Suprapubic skin (tissue), 4 donors: Measurements from ENCODE around the gene PCDHB8.

Source experiments
- EP300 ChIP-seq: sonication (generic); formaldehyde crosslinking; IDR thresholded peaks from one replicate; pipeline ENCODE4 v1.6.1; 2017; ENCODE audit warnings: antibody characterized with exemption
- POLR2A ChIP-seq, 2 donors: fragments of 450-650 bp; IDR thresholded peaks; one replicate each; pipeline ENCODE4 v1.6.1; 2017; ENCODE audit warnings: antibody characterized with exemption in 2 of 2, mild to moderate bottlenecking in 2 of 2, moderate library complexity in 2 of 2
- POLR2AphosphoS5 ChIP-seq, 3 donors: sonication (generic); formaldehyde crosslinking; IDR thresholded peaks; one replicate each; pipeline ENCODE4 v1.6.1; 2017; ENCODE audit warnings: antibody characterized with exemption in 3 of 3
- TF ChIP-seq, protein P1 (sequence below), 2 donors: fragments of 200-600 bp in 1 of 2; fragments of 450-650 bp in 1 of 2; sonication (generic) in 1 of 2; IDR thresholded peaks; one replicate each; pipeline ENCODE4 v1.5.1; 2016 to 2019; ENCODE audit warnings: antibody characterized with exemption in 2 of 2, mild to moderate bottlenecking in 1 of 2, moderate library complexity in 1 of 2

DNA sequence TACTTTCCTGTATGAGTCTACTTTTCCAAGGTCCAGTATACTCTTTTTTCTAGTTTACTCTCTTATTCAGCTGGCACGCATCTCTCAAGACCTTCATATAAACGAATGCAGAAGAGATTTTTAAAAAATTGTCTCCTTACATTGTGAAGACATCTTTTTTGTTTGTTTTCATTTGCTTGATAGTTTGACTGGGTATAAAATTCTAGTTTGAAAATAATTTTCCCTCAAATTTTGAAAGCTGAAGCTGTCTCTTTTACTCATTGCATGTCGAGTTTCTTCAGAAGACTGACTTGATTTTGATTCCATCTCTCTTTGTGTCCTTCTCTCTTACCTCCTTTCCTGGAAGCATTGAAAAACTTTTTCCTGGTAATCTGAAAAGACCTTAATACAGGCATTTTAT, 18.8 kb downstream of the PCDHB8 start:
- TF ChIP-seq POLR2AphosphoS5 (IDR thresholded peaks at IDR 0.05), result no peak
- TF ChIP-seq, protein P1, sequence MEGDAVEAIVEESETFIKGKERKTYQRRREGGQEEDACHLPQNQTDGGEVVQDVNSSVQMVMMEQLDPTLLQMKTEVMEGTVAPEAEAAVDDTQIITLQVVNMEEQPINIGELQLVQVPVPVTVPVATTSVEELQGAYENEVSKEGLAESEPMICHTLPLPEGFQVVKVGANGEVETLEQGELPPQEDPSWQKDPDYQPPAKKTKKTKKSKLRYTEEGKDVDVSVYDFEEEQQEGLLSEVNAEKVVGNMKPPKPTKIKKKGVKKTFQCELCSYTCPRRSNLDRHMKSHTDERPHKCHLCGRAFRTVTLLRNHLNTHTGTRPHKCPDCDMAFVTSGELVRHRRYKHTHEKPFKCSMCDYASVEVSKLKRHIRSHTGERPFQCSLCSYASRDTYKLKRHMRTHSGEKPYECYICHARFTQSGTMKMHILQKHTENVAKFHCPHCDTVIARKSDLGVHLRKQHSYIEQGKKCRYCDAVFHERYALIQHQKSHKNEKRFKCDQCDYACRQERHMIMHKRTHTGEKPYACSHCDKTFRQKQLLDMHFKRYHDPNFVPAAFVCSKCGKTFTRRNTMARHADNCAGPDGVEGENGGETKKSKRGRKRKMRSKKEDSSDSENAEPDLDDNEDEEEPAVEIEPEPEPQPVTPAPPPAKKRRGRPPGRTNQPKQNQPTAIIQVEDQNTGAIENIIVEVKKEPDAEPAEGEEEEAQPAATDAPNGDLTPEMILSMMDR (IDR thresholded peaks at IDR 0.05), result no peak
- TF ChIP-seq POLR2A (IDR thresholded peaks at IDR 0.05), result no peak
- TF ChIP-seq EP300, result no peak
